ENCODE measurements around the gene PMP22.

The PMP22 gene

GRCh38 chr17:15303268-15303667 lies 38.1 kb upstream of the PMP22 start:
- TF ChIP-seq, protein P1, sequence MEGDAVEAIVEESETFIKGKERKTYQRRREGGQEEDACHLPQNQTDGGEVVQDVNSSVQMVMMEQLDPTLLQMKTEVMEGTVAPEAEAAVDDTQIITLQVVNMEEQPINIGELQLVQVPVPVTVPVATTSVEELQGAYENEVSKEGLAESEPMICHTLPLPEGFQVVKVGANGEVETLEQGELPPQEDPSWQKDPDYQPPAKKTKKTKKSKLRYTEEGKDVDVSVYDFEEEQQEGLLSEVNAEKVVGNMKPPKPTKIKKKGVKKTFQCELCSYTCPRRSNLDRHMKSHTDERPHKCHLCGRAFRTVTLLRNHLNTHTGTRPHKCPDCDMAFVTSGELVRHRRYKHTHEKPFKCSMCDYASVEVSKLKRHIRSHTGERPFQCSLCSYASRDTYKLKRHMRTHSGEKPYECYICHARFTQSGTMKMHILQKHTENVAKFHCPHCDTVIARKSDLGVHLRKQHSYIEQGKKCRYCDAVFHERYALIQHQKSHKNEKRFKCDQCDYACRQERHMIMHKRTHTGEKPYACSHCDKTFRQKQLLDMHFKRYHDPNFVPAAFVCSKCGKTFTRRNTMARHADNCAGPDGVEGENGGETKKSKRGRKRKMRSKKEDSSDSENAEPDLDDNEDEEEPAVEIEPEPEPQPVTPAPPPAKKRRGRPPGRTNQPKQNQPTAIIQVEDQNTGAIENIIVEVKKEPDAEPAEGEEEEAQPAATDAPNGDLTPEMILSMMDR (IDR thresholded peaks at IDR 0.05; ENCODE audit: extremely low read depth, missing control alignments) = no peak

GRCh38 chr17:15301845-15302244 lies 36.7 kb upstream of the PMP22 start:
- DNase-seq (ENCODE audit: low spot score) = no peak
- TF ChIP-seq, protein P1 (IDR thresholded peaks at IDR 0.05; ENCODE audit: extremely low read depth, missing control alignments) = no peak

More at GRCh38 chr17:15303268-15303667, 38.1 kb upstream of the PMP22 start:
- no peak for DNase-seq (ENCODE audit: low spot score)

GRCh38 chr17:15298176-15298575 lies 33.0 kb upstream of the PMP22 start:
- TF ChIP-seq, protein P1 (IDR thresholded peaks at IDR 0.05; ENCODE audit: extremely low read depth, missing control alignments) = no peak
- no peak for DNase-seq (ENCODE audit: low spot score)

DNA sequence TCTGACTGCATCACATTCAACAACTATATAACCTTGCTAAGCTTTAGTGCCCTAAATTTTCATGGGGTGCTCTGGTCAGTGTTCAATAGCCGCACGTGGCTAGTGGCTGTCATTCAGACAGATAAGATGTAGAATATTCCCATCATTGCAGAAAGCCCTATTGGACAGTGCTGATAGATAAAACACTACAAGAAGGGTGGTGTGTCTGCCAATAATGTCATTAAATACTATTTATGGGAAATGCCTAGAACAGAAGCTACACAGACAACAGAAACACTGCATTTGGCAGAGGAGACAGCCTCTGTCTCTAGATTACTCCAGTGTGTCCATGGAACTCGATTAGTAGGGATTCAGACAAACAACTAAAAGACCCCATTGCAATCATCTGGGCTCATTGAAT lies 28.4 kb upstream of the PMP22 start:
- no peak for DNase-seq (ENCODE audit: low spot score)
- TF ChIP-seq, protein P1 (IDR thresholded peaks at IDR 0.05; ENCODE audit: extremely low read depth, missing control alignments) = no peak

- TF ChIP-seq, protein P1 (IDR thresholded peaks at IDR 0.05; ENCODE audit: extremely low read depth, missing control alignments) = no peak
Observed at GRCh38 chr17:15291674-15292361, 26.7 kb upstream of the PMP22 start.

DNA sequence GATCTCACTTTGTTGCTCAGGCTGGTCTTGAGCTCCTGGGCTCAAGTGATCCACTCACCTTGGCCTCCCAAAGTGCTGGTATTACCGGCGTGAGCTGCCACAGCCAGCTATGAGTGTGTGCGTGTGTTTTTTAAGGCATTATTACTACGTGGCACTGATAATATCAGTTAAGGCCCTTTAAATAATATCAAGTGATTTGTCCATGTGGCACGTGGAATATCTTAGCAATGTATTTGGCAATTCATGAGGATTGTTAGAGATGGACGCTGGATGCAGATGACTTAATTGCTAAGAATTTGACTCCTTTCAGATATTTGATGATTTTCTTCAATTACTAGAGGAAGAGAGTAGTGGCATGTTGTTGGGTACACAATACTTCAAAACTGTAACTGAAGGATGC lies 25.5 kb upstream of the PMP22 start:
- TF ChIP-seq, protein P1 (IDR thresholded peaks at IDR 0.05; ENCODE audit: extremely low read depth, missing control alignments) = no peak
- no peak for DNase-seq (ENCODE audit: low spot score)

More at GRCh38 chr17:15291674-15292361, 26.7 kb upstream of the PMP22 start:
- DNase-seq (ENCODE audit: low spot score) = no peak

DNA sequence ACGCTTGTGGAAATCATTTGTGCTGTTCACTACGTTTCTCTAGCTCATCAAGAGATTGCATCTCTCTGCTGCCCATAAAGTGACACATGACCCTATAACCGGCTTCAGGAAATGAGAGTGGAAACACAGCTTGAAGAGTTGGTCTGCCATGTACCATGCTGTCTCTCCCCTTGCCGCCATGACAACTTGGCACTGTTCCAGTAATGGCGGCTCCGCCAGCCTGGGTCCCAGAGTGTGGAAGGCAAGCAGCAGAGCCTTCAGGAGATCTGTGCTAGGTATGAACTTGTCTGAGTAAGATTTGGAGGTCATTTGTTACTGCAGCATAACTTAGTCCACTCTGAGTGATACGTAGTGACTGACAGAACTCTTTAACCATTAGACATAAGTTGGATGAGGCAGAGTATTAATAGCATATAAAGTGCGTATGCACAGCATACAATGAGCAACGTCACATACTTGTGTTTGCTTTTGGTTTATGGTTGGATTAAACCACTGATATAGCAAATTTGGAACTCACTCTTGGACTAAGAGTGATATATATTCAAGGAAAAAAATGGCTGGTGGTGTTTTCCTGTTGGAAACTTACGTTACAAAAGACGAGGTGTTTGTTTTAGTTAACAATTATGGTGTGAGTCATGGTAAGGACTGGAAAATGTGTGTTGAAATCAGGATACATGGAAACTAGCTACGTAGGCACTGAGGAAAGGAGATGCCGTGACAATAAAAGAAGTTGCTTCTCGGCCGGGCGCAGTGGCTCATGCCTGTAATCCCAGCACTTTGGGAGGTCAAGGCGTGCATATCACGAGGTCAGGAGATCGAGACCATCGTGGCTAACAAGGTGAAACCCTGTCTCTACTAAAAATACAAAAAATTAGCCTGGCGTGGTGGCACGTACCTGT lies 24.4 kb upstream of the PMP22 start:
- TF ChIP-seq, protein P1 (IDR thresholded peaks at IDR 0.05; ENCODE audit: extremely low read depth, missing control alignments) = no peak

More for the DNA sequence above, 24.4 kb upstream of the PMP22 start:
- no peak for DNase-seq (ENCODE audit: low spot score)
